HepG2 (cell line): ENCODE measurements around the gene SPSB2. TPM values are rescaled to one million over a fixed set of nuclear protein-coding genes. Genes with fewer than 3 reads are reported as not detected.

Experiments
- ATAC-seq: fragments of 200-7000 bp; cut with Tn5 transposase; 3 replicates; pipeline ENCODE4 v1.9.1; 2020; ENCODE audit warnings: mild to moderate bottlenecking, moderate library complexity
- BruUV-seq: library from RNA; stranded (reverse); fragments of 400-500 nt; replicated peaks from 2 replicates; lab custom pipeline; 2021; lab: Mats Ljungman, UMichigan
- CTCF ChIA-PET: fragments of 300-600 bp; formaldehyde crosslinking; extraction: SDS; loops from one replicate; lab custom pipeline; 2021; ENCODE audit warnings: low total read pairs, inconsistent platforms, low intra/inter-chr PET ratio; lab: Yijun Ruan, JAX
- POLR2A ChIA-PET: fragments of 350-600 bp; sonication (Branson Sonifier 250); formaldehyde crosslinking; loops from one replicate; lab custom pipeline; 2020; ENCODE audit warnings: antibody characterized with exemption, inconsistent platforms; lab: Yijun Ruan, JAX
- DNase-seq: peaks from one replicate; pipeline ENCODE4 v3.0.0-alpha.2; 2015; ENCODE audit warnings: low spot score
- FAIRE-seq: peaks from 3 replicates; lab custom pipeline; 2011; peaks lifted over from hg19 to GRCh38; lab: Jason Lieb, UNC
- H2AFZ ChIP-seq: one replicate; pipeline ENCODE4 v1.6.1; 2011; ENCODE audit warnings: low read length, inconsistent platforms
- H3K27ac ChIP-seq: fragments of 300-600 bp; 3 replicates; pipeline ENCODE4 v1.8.0; 2011; ENCODE audit warnings: mixed run types, mild to moderate bottlenecking, mixed read lengths, low read length, inconsistent platforms; ENCODE audit not compliant: insufficient read depth; ENCODE audit errors: extremely low read length
- H3K27me3 ChIP-seq, 2 experiments: fragments of 200-600 bp in 1 of 2; 2 replicates in 1 of 2; 3 replicates in 1 of 2; pipeline versions ENCODE4 v1.6.0 to v1.8.0; 2011; ENCODE audit warnings: low read length in 2 of 2, mild to moderate bottlenecking in 2 of 2, moderate library complexity in 2 of 2, inconsistent platforms in 1 of 2; ENCODE audit not compliant: insufficient read depth in 2 of 2, control insufficient read depth in 1 of 2
- H3K36me3 ChIP-seq, 2 experiments: fragments of 200-600 bp in 1 of 2; replicated peaks in 1 of 2; 2 replicates in 1 of 2; 3 replicates in 1 of 2; pipeline versions ENCODE4 v1.5.1 to v1.8.0; 2011; ENCODE audit warnings: low read length in 2 of 2, inconsistent platforms in 1 of 2; ENCODE audit not compliant: insufficient read depth in 2 of 2, control insufficient read depth in 1 of 2
- H3K4me1 ChIP-seq: 2 replicates; pipeline ENCODE4 v1.5.1; 2012; ENCODE audit warnings: low read length, inconsistent platforms; ENCODE audit not compliant: insufficient read depth
- H3K4me2 ChIP-seq: 2 replicates; pipeline ENCODE4 v1.6.0; 2011; ENCODE audit warnings: low read depth, low read length, inconsistent platforms
- H3K4me3 ChIP-seq, 3 experiments: fragments of 200-600 bp in 1 of 3; sonication (generic), shearing (Covaris generic) in 1 of 3; replicated peaks in 1 of 3; 2 replicates each; pipeline ENCODE4 v1.5.1; 2011 to 2016; ENCODE audit warnings: low read length in 3 of 3, inconsistent platforms in 2 of 3, low read depth in 2 of 3, mild to moderate bottlenecking in 2 of 3, control low read depth in 1 of 3, mixed read lengths in 1 of 3; ENCODE audit not compliant: insufficient read depth in 1 of 3
- H3K79me2 ChIP-seq: one replicate; pipeline ENCODE4 v1.6.1; 2011; ENCODE audit warnings: low read length, inconsistent platforms; ENCODE audit not compliant: insufficient read depth
- H3K9ac ChIP-seq: 2 replicates; pipeline ENCODE4 v1.6.0; 2011; ENCODE audit warnings: mild to moderate bottlenecking, low read depth, low read length, inconsistent platforms; ENCODE audit not compliant: insufficient read depth
- H3K9me3 ChIP-seq: 2 replicates; pipeline ENCODE4 v1.5.1; 2012; ENCODE audit warnings: mild to moderate bottlenecking, low read length
- H4K20me1 ChIP-seq: 2 replicates; pipeline ENCODE4 v1.6.0; 2011; ENCODE audit warnings: inconsistent platforms, mild to moderate bottlenecking, low read length, moderate library complexity; ENCODE audit not compliant: insufficient read depth
- HDAC6 ChIP-seq: fragments of 200-600 bp; sonication (generic); IDR thresholded peaks from 2 replicates; pipeline ENCODE4 v1.7.0; 2017; ENCODE audit warnings: mild to moderate bottlenecking, antibody characterized with exemption, low read length, low read depth
- NCOA1 ChIP-seq: sonication (generic); formaldehyde crosslinking; IDR thresholded peaks from 2 replicates; pipeline ENCODE4 v1.9.0; 2021; ENCODE audit warnings: missing genetic modification reagents
- NFATC3 ChIP-seq: sonication (generic); formaldehyde crosslinking; IDR thresholded peaks from 2 replicates; pipeline ENCODE4 v1.5.1; 2020; ENCODE audit warnings: mild to moderate bottlenecking, missing genetic modification reagents
- NRL ChIP-seq: sonication (generic); formaldehyde crosslinking; IDR thresholded peaks from 2 replicates; pipeline ENCODE4 v1.5.0; 2020; ENCODE audit warnings: missing genetic modification reagents, mild to moderate bottlenecking, moderate library complexity, borderline replicate concordance
- PHF5A ChIP-seq: IDR thresholded peaks from one replicate; pipeline ENCODE4 v1.6.1; 2018; ENCODE audit warnings: low read depth, missing genetic modification reagents; ENCODE audit not compliant: unreplicated experiment
- TARDBP ChIP-seq: sonication (generic); formaldehyde crosslinking; IDR thresholded peaks from 2 replicates; pipeline ENCODE4 v1.8.0; 2022; ENCODE audit warnings: mild to moderate bottlenecking, missing genetic modification reagents
- ZKSCAN1 ChIP-seq: fragments of 150-350 bp; IDR thresholded peaks from 2 replicates; pipeline ENCODE4 v1.6.1; 2014; ENCODE audit warnings: low read length
- ZNF280B ChIP-seq: sonication (generic); formaldehyde crosslinking; IDR thresholded peaks from 2 replicates; pipeline ENCODE4 v1.5.0; 2020; ENCODE audit warnings: missing genetic modification reagents, mild to moderate bottlenecking, borderline replicate concordance
- WGBS: methylation state at CpG from one replicate; pipeline ENCODE4 v1.1.6; 2017; ENCODE audit warnings: low lambda C conversion rate; 5-methylcytosine and 5-hydroxymethylcytosine counted together
- in situ Hi-C: cut with HindIII; loops from 2 replicates; pipeline ENCODE4 v1.10.0; 2017; ENCODE audit warnings: low pct_unique_long_range_greater_than_20kb; ENCODE audit not compliant: extremely low pct_ligation_motif_present
- intact Hi-C: fragments of 100-400 bp; cut with micrococcal nuclease; formaldehyde crosslinking; loops from one replicate; pipeline ENCODE4 v1.10.0; 2022; ENCODE audit not compliant: unreplicated experiment
- polyA plus RNA-seq, 8 experiments: library from polyadenylated mRNA; depleted of rRNA in 3 of 8; stranded (reverse) in 7 of 8; unstranded in 1 of 8; fragments of >200 nt; fragmentation: Illumina TruSeq in 4 of 8; extraction: Trizol in 4 of 8; gene quantifications; 2 replicates each; pipeline versions ENCODE4 v1.2.1 to v1.2.3, GENCODE V29; 2011 to 2016; ENCODE audit warnings: low read depth in 4 of 8, missing spikeins in 1 of 8, mixed read lengths in 1 of 8; ENCODE audit not compliant: insufficient read depth in 1 of 8
- total RNA-seq, 5 experiments: library from RNA; depleted of rRNA; stranded (reverse); fragments of >200 nt; fragmentation: Illumina TruSeq; extraction: Trizol; gene quantifications; 2 replicates each; pipeline ENCODE4 v1.2.3, GENCODE V29; 2016; ENCODE audit warnings: low read depth in 1 of 5

SPSB2 gene
- total and polyA plus RNA-seq, 2 of the 13 experiments (the other 11 are each of a cell fraction or from before 2014, with no cell fraction given), result 2.0 to 6.2 TPM

GRCh38 chr12:6863033-6863432, 10.1 kb downstream of the SPSB2 start:
- Histone ChIP-seq H3K9ac (no peak overlapping the region), H3K79me2 (peaks cover 7% of the 10 kb centered on the region), H3K27me3 (no peaks in the 10 kb centered on the region; a peak in 1 of 5 replicates), H4K20me1 (peaks cover 2% of the 10 kb centered on the region), H3K36me3 (peaks cover 34 to 65% of the 10 kb centered on the region in 2 experiments), H3K4me2 (no peak overlapping the region), H3K9me3 (no peaks in the 10 kb centered on the region), H3K4me3 (no peak overlapping the region), H2AFZ (no peak overlapping the region), H3K27ac (no peak overlapping the region), H3K4me1 (peaks cover 9% of the 10 kb centered on the region)
- 96% methylated on average over 7 of the region's 11 CpGs for WGBS
- POLR2A ChIA-PET, result no interaction called here
- intact Hi-C loops (no loop called here), in situ Hi-C loops (no loop called here)
- BruUV-seq, result no TSS peak
- FAIRE-seq, result no peak
- TF ChIP-seq ZNF280B (CRISPR knock-in tag) (no peak), PHF5A (CRISPR knock-in tag) (no peak), NFATC3 (CRISPR knock-in tag) (no peak), ZKSCAN1 (no peak), HDAC6 (no peak), TARDBP (CRISPR knock-in tag) (no peak)
- ATAC-seq, result no peak
- no peak for DNase-seq
- CTCF ChIA-PET, result no interaction called here

- WGBS, result 95% methylated on average over 8 of the region's 9 CpGs
- ATAC-seq (no peak), FAIRE-seq (no peak), DNase-seq (no peak)
- POLR2A ChIA-PET, result interaction anchor here (1.3 kb wide), 1 partner anchor 9 kb away, joined by 3 read pairs; the partner anchor contains the start of gene USP5
- no peak overlapping the region for H3K9ac ChIP-seq
- no peaks in the 10 kb centered on the region for H3K79me2 ChIP-seq
- H3K27ac ChIP-seq, result no peak overlapping the region
- no peak overlapping the region for H3K4me3 ChIP-seq
- BruUV-seq, result no TSS peak
- no peak overlapping the region for H2AFZ ChIP-seq
- H3K4me2 ChIP-seq, result no peak overlapping the region
- in situ Hi-C loops (no loop called here), intact Hi-C loops (no loop called here)
- no peaks in the 10 kb centered on the region for H3K27me3 ChIP-seq
- TF ChIP-seq NRL (CRISPR knock-in tag), result no peak
- TF ChIP-seq NCOA1 (CRISPR knock-in tag), result no peak
- H3K36me3 ChIP-seq, result peaks cover 41 to 80% of the 10 kb centered on the region in 2 experiments
- H3K9me3 ChIP-seq, result no peaks in the 10 kb centered on the region
- H3K4me1 ChIP-seq, result peaks cover 3% of the 10 kb centered on the region; the same call in 1 of the 2 replicates
- CTCF ChIA-PET, result no interaction called here
- no peaks in the 10 kb centered on the region for H4K20me1 ChIP-seq
These were observed 11.7 kb downstream of the SPSB2 start for GRCh38 chr12:6861391-6861790.
